Measurements from ENCODE around the gene BAX.
A peak's percentile ranks its signal among the peaks of the same experiment; 100 is the strongest.
"Not testable (repeated sequence)": the region's sequence is repeated elsewhere in the genome, so short reads cannot be mapped to it uniquely, and the experiment has no call there.

The BAX gene

DNA sequence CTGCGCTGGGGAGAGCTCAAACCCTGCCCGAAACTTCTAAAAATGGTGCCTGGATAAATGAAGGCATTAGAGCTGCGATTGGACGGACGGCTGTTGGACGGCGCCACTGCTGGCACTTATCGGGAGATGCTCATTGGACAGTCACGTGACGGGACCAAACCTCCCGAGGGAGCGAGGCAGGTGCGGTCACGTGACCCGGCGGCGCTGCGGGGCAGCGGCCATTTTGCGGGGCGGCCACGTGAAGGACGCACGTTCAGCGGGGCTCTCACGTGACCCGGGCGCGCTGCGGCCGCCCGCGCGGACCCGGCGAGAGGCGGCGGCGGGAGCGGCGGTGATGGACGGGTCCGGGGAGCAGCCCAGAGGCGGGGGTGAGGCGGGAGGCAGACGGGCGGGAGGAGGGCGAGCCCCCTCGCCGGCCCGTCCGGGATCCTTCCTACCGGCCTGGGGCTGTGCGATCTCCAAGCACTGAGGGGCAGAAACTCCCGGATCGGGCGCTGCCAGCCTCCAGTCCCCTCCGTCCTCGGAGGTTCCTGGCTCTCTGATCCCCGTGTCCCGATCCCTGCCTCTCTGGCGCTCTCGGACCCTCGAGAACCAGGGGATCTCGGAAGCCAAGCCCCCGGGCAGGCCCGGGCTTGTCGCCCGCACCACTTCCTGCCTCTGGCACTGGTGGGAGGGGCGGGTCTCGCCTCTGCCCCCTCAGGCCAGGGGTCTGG is at the start of gene BAX:
TSS of gene BAX (plus strand) at position 281 of the 713 bp plus-strand sequence. CDS start at position 335, 54 bp downstream.
- peak; percentile 80 to 95 for DNase-seq (ENCODE audit: low read depth in 2 of 2)

DNA sequence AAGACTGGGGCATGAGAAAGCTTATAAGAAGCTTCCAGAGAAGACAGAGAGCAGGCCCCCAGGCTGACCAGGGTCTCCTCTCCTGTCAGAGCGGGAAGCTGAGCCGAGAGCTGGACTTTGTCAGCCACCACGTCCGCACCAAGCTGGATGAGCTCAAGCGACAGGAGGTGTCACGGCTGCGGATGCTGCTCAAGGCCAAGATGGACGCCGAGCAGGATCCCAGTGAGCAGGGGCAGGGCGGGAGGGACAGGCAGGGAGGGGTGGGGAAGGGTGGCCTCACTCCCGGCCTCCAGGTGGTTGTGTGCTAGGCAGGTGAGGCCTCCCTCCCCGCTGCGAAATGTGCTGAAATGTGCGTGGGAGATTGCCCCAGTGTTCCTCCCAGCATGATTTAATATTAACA is 49.0 kb upstream of the BAX start:
- DNase-seq (ENCODE audit: low read depth in 2 of 2): no peak

DNA sequence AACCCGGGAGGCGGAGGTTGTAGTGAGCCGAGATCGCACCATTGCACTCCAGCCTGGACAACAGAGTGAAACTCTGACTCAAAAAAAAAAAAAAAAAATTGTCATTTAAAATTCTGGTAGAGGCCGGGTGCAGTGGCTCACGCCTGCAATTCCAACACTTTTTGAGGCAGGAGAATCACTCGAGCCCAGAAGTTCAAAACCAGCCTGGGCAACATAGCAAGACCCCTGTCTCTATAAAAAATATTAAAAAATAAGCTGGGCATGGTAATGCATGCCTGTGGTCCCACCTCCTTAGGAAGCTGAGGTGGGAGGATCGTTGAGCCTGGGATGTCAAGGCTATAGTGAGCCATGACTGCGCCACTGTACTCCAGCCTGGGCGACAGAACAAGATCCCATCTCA is 48.4 kb upstream of the BAX start:
- DNase-seq (ENCODE audit: low read depth in 2 of 2): no peak

- DNase-seq (ENCODE audit: low read depth in 2 of 2): no peak
Measured at GRCh38 chr19:48907671-48908070, 47.0 kb upstream of the BAX start.

GRCh38 chr19:48909424-48910077 is 45.1 kb upstream of the BAX start:
- not testable (repeated sequence) for DNase-seq (ENCODE audit: low read depth in 2 of 2)

DNA sequence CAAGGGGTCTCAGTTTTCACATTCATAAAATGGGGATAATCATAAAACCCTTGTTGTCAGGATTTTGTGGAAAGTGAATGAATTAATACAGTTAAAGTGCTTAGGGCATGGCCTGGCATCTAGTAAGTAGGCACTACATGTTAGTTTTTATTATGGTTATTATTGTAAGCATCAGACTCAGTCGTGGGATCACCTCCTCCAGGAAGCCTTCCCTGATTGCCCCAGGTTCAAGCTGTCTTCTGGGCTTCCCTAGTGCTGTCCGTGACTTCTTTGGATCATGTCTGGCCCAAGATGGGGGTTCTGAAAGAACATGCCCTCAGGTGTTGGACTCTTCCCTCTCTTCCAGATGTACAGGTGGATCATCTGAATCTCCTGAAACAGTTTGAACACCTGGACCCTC is 43.9 kb upstream of the BAX start:
- no peak for DNase-seq (ENCODE audit: low read depth in 2 of 2)

- no peak for DNase-seq (ENCODE audit: low read depth in 2 of 2)
Measured at GRCh38 chr19:48913114-48913889, 41.4 kb upstream of the BAX start.

DNA sequence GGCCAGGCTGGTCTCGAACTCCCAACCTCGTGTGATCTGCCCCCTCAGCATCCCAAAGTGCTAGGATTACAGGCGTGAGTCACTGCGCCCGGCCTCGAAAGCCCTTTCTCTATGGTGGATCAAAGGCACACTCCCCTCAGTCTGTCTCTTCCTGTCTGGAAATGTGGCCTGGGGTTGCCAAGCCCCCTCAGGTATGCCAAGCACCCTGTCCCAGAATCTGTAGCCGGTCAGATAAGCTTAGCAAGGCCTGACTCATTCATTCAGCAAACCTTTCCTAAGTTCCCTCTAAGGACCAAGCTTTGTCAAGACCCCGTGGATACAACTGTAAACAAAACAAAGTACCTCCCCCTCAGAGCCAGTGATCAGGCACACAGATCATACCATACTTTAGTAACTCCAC is 40.5 kb upstream of the BAX start:
- DNase-seq (ENCODE audit: low read depth in 2 of 2): no peak

- no peak for DNase-seq (ENCODE audit: low read depth in 2 of 2)
Measured at GRCh38 chr19:48915757-48916156, 38.9 kb upstream of the BAX start.

DNA sequence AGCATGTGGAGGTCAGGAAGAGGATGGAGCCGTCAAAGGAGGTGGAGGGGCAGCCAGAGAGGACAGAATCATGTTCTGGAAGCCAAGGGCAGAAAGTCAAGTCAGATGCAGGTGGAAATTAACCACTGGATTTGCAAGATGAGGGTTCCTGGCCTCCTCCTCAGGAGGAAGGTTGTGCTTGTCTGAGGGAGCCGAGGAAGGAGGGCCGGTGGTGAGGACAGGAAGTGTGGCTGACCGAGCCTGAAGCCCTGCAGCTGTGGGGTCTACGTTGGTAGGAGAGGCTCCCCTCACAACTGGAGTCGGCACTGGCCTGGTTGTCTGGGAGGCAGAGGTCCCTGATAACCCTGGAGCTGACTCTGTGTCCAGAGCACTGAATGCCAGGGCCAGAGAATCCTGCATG is 36.6 kb upstream of the BAX start:
- no peak for DNase-seq (ENCODE audit: low read depth in 2 of 2)

DNA sequence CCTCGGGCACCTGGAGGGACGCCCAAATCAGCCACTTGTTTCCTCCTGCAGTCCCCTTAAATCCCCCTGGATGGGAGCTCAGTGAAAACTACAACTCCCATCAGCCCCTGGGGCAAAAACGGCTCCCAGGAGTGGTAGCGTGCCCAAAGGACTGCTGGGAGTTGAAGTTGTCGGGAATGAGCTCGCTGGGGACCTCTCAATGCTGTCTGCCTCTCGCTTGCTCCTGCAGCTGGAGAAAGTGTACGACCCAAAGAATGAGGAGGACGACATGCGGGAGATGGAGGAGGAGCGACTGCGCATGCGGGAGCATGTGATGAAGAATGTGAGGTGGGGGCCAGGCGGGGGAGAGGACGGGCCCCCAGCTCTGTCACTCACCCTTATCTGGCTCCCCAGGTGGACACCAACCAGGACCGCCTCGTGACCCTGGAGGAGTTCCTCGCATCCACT is 35.9 kb upstream of the BAX start:
- DNase-seq (ENCODE audit: low read depth in 2 of 2): no peak

DNA sequence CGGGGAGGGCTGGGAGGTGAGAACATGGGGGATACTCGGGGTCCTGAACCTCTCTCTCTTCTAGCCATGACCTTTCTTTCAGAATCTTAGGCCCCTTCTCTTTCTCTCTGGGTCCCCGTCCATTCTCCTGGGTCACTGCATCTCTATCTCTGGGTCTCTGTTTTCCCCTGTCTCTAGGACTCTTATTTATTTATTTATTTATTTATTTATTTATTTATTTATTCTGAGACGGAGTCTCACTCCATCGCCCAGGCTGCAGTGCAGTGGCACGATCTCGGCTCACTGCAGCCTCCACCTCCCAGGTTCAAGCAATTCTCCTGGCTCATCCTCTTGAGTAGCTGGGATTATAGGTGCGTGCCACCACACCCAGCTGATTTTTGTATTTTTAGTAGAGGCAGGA is 35.4 kb upstream of the BAX start:
- not testable (repeated sequence) for DNase-seq (ENCODE audit: low read depth in 2 of 2)

DNA sequence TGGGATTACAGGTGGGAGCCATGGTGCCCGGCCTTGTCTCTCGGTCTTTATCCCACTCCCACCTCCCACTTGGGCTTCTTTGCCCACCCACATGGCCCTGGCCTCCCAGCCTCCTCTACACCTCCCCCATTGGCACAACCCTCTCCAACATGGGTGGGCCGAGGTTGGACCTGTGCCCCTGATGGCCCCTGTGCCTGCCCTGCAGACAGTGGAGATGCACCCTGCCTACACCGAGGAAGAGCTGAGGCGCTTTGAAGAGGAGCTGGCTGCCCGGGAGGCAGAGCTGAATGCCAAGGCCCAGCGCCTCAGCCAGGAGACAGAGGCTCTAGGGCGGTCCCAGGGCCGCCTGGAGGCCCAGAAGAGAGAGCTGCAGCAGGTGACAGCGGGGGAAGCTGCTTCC is 33.7 kb upstream of the BAX start:
- no peak for DNase-seq (ENCODE audit: low read depth in 2 of 2)

GRCh38 chr19:48921721-48922500 is 32.8 kb upstream of the BAX start:
- DNase-seq (ENCODE audit: low read depth in 2 of 2): no peak

GRCh38 chr19:48922548-48923490 is 31.9 kb upstream of the BAX start:
- no peak for DNase-seq (ENCODE audit: low read depth in 2 of 2)

GRCh38 chr19:48925240-48925843 is 29.3 kb upstream of the BAX start:
- no peak for DNase-seq (ENCODE audit: low read depth in 2 of 2)

- DNase-seq (ENCODE audit: low read depth in 2 of 2): not testable (repeated sequence)
Measured at GRCh38 chr19:48925890-48926289, 28.8 kb upstream of the BAX start.

DNA sequence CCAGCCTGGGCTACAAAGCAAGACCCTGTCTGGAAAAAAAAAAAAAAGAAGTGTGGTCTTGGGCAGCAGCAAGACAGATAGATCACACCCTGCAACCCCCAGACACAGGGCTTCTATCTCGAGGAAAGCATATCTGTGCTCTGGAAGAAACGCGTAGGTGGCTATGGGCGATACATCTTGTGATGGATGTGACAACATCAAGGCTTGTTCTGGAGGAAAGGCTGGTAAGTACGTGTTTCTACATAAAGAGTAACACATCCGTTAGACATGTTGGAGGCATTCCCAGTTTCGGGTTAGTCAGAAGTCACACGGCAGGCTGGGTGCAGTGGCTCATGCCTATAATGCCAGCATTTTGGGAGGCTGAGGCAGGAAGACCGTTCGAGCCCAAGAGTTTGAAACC is 27.8 kb upstream of the BAX start:
- no peak for DNase-seq (ENCODE audit: low read depth in 2 of 2)

DNA sequence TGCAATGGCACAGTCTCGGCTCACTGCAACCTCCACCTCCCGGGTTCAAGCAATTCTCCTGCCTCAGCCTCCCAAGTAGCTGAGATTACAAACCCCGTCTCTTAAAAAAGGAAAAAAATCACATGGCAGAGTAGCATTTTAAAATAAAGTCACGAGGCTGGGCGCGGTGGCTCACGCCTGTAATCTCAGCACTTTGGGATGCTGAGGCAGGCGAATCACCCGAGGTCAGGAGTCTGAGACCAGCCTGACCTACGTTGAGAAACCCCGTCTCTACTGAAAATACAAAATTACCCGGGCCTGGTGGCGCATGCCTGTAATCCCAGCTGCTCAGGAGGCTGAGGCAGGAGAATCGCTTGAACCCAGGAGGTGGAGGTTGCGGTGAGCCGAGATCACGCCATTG is 27.0 kb upstream of the BAX start:
- DNase-seq (ENCODE audit: low read depth in 2 of 2): not testable (repeated sequence)

All from stimulated activated CD4-positive, alpha-beta T cell treated with anti-CD3 and anti-CD28 coated beads, Interleukin-1b, Interleukin-23, amount 100 ng/mL, for 4 hours (primary cell).